ENCODE data around the gene BCL2.

DNA sequence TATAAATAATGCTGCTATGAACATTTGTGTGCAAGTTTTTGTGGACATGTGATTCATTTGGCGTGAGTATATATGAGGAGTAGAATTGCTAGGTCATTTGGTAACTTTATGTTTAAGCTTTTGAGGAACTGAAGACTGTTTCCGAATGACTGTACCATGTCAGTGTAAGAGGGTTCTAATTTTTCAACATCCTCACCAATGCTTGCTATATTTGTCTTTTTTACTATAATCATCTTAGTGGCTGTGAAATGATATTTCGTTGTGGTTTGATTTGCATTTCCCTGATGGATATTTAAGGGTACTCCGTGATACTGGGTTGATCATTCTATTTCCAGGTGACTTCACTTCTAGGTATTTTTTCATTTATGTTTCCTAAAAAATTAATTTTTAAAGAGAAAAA, 241.1 kb downstream of the BCL2 start:
- TF ChIP-seq, protein P1, sequence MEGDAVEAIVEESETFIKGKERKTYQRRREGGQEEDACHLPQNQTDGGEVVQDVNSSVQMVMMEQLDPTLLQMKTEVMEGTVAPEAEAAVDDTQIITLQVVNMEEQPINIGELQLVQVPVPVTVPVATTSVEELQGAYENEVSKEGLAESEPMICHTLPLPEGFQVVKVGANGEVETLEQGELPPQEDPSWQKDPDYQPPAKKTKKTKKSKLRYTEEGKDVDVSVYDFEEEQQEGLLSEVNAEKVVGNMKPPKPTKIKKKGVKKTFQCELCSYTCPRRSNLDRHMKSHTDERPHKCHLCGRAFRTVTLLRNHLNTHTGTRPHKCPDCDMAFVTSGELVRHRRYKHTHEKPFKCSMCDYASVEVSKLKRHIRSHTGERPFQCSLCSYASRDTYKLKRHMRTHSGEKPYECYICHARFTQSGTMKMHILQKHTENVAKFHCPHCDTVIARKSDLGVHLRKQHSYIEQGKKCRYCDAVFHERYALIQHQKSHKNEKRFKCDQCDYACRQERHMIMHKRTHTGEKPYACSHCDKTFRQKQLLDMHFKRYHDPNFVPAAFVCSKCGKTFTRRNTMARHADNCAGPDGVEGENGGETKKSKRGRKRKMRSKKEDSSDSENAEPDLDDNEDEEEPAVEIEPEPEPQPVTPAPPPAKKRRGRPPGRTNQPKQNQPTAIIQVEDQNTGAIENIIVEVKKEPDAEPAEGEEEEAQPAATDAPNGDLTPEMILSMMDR (IDR thresholded peaks at IDR 0.05), result no peak
- TF ChIP-seq EZH2 (IDR thresholded peaks at IDR 0.05), result no peak
